Uterus (tissue), 4 donors: ENCODE measurements around the gene TBC1D21. TPM values are rescaled to one million over a fixed set of nuclear protein-coding genes. Genes with fewer than 3 reads are reported as not detected.
"Not testable (repeated sequence)": the region's sequence is repeated elsewhere in the genome, so short reads cannot be mapped to it uniquely, and the experiment has no call there.

ENCODE experiments used
- DNase-seq, 2 donors: peaks; one replicate each; pipeline ENCODE4 v3.0.0-alpha.2; 2019 to 2020
- H3K27ac ChIP-seq, 2 donors: fragments of 200-600 bp; sonication (generic); 1 replicate in 1 of 2; 2 replicates in 1 of 2; pipeline ENCODE4 v1.5.1; 2016 to 2018
- H3K27me3 ChIP-seq, 2 donors: fragments of 200-600 bp; sonication (generic); one replicate each; pipeline ENCODE4 v1.5.1; 2018 to 2019; ENCODE audit warnings: control low read depth in 1 of 2
- H3K36me3 ChIP-seq, 2 donors: fragments of 200-600 bp; sonication (generic); one replicate each; pipeline ENCODE4 v1.5.1; 2019; ENCODE audit warnings: control low read depth in 1 of 2
- H3K4me1 ChIP-seq, 2 donors: fragments of 200-600 bp; sonication (generic); one replicate each; pipeline ENCODE4 v1.5.1; 2018 to 2019; ENCODE audit warnings: control low read depth in 1 of 2
- H3K4me3 ChIP-seq, 2 donors: fragments of 200-600 bp; sonication (generic); 1 replicate in 1 of 2; 2 replicates in 1 of 2; pipeline ENCODE4 v1.5.1; 2018 to 2019; ENCODE audit warnings: mild to moderate bottlenecking in 1 of 2
- H3K9me3 ChIP-seq, 2 donors: fragments of 200-600 bp; sonication (generic); one replicate each; pipeline ENCODE4 v1.5.1; 2019; ENCODE audit warnings: control low read depth in 1 of 2
- CTCF ChIP-seq, 4 experiments: fragments of 200-600 bp in 2 of 4; fragments of 450-650 bp in 2 of 4; sonication (generic) in 2 of 4; IDR thresholded peaks; one replicate each; pipeline ENCODE4 v1.5.1; 2016 to 2019; ENCODE audit warnings: antibody characterized with exemption in 4 of 4, mild to moderate bottlenecking in 2 of 4, moderate library complexity in 1 of 4
- POLR2A ChIP-seq, 2 donors: fragments of 450-650 bp; IDR thresholded peaks; one replicate each; pipeline ENCODE4 v1.6.1; 2016; ENCODE audit warnings: antibody characterized with exemption in 2 of 2, mild to moderate bottlenecking in 1 of 2, moderate library complexity in 1 of 2
- intact Hi-C: fragments of 100-400 bp; cut with DNase I; formaldehyde crosslinking; loops from one replicate; pipeline ENCODE4 v1.15.1; 2023; ENCODE audit warnings: low total_unique reads
- total RNA-seq, 4 donors: library from RNA; depleted of rRNA in 3 of 4; stranded (reverse); fragments of >200 nt in 3 of 4; gene quantifications; one replicate each; pipeline versions ENCODE4 v1.1.0 to v1.2.4, GENCODE V29; 2014 to 2023
- donor health status: DM: yes; HTN: yes; CAD: no.

Gene TBC1D21
- total RNA-seq, 4 donors from 2014 or later: not detected

- no peak overlapping the region for H3K27ac ChIP-seq
- DNase-seq: no peak
- peaks cover 0 to 7% of the 10 kb centered on the region in 2 donors for H3K4me1 ChIP-seq
Measured at GRCh38 chr15:73936181-73936580, 62.8 kb downstream of the TBC1D21 start.

GRCh38 chr15:73936588-73937290, 63.4 kb downstream of the TBC1D21 start:
- H3K36me3 ChIP-seq: no peaks in the 10 kb centered on the region
- H3K27ac ChIP-seq: no peak overlapping the region
- H3K4me3 ChIP-seq: no peak overlapping the region
- TF ChIP-seq POLR2A (IDR thresholded peaks at IDR 0.05) (no peak), CTCF (IDR thresholded peaks at IDR 0.05) (no peak)
- no peak for DNase-seq
- intact Hi-C loops: no loop called here
- no peaks in the 10 kb centered on the region for H3K27me3 ChIP-seq
- H3K4me1 ChIP-seq: peaks cover 0 to 9% of the 10 kb centered on the region in 2 donors
- H3K9me3 ChIP-seq: no peaks in the 10 kb centered on the region

More at GRCh38 chr15:73936181-73936580, 62.8 kb downstream of the TBC1D21 start:
- no peaks in the 10 kb centered on the region for H3K9me3 ChIP-seq
- no peak overlapping the region for H3K4me3 ChIP-seq
- H3K27me3 ChIP-seq: no peaks in the 10 kb centered on the region
- intact Hi-C loops: no loop called here
- TF ChIP-seq CTCF (IDR thresholded peaks at IDR 0.05) (peak in 1 of 4 experiments; percentile 5), POLR2A (IDR thresholded peaks at IDR 0.05) (no peak)
- no peaks in the 10 kb centered on the region for H3K36me3 ChIP-seq

- H3K36me3 ChIP-seq: no peaks in the 10 kb centered on the region
- DNase-seq: no peak
- H3K27ac ChIP-seq: no peak overlapping the region
- TF ChIP-seq POLR2A (IDR thresholded peaks at IDR 0.05) (no peak), CTCF (IDR thresholded peaks at IDR 0.05) (no peak)
- H3K27me3 ChIP-seq: no peaks in the 10 kb centered on the region
- intact Hi-C loops: no loop called here
- peaks cover 0 to 9% of the 10 kb centered on the region in 2 donors for H3K4me1 ChIP-seq
- no peak overlapping the region for H3K4me3 ChIP-seq
- no peaks in the 10 kb centered on the region for H3K9me3 ChIP-seq
Measured at GRCh38 chr15:73937296-73937695, 63.9 kb downstream of the TBC1D21 start.

GRCh38 chr15:73937726-73938125, 64.4 kb downstream of the TBC1D21 start:
- Histone ChIP-seq H3K9me3 (no peaks in the 10 kb centered on the region), H3K36me3 (no peaks in the 10 kb centered on the region), H3K4me1 (peaks cover 0 to 9% of the 10 kb centered on the region in 2 donors), H3K4me3 (no peak overlapping the region), H3K27ac (no peak overlapping the region), H3K27me3 (no peaks in the 10 kb centered on the region)
- no peak for TF ChIP-seq POLR2A (IDR thresholded peaks at IDR 0.05)
- TF ChIP-seq CTCF (IDR thresholded peaks at IDR 0.05): no peak
- intact Hi-C loops: no loop called here
- no peak for DNase-seq

- intact Hi-C loops, H3K4me3 ChIP-seq, H3K9me3 ChIP-seq, H3K36me3 ChIP-seq, H3K27ac ChIP-seq, H3K27me3 ChIP-seq, H3K4me1 ChIP-seq, DNase-seq: not testable (repeated sequence)
Measured at GRCh38 chr15:73938516-73938915, 65.2 kb downstream of the TBC1D21 start.

Other genes starting within 250 kb of the TBC1D21 start
- 100 to 1,000 TPM; 159 to 356 (median 215) TPM for gene NPTN, start 240.2 kb upstream of the TBC1D21 start, total RNA-seq
- gene CD276, start 189.2 kb upstream of the TBC1D21 start, total RNA-seq: 10 to 100 TPM; 11.5 to 85.7 (median 30.0) TPM
- 10 to 100 TPM in 2 of 4 donors, 1 to 10 TPM in 1, under 1 TPM in 1; 0.77 to 13.5 (median 6.9) TPM for gene INSYN1, start 120.2 kb upstream of the TBC1D21 start, total RNA-seq
- 10 to 100 TPM; 19.4 to 68.4 (median 33.1) TPM for gene LOXL1, start 52.9 kb downstream of the TBC1D21 start, total RNA-seq
- 10 to 100 TPM in 2 of 4 donors, 1 to 10 TPM in 2; 4.4 to 16.6 (median 8.3) TPM for gene STOML1, start 118.7 kb downstream of the TBC1D21 start, total RNA-seq
- 100 to 1,000 TPM in 2 of 4 donors, 10 to 100 TPM in 2; 39.0 to 118 (median 78.3) TPM for gene PML, start 121.2 kb downstream of the TBC1D21 start, total RNA-seq
- under 1 TPM in 1 of 4 donors, not detected in 3; 0.58 TPM for gene GOLGA6A, start 209.0 kb downstream of the TBC1D21 start, total RNA-seq